GM23248 (cell line): ENCODE measurements around the gene HLCS. TPM values are rescaled to one million over a fixed set of nuclear protein-coding genes. Genes with fewer than 3 reads are reported as not detected.

Source experiments
- DNase-seq: peaks from one replicate; pipeline ENCODE4 v3.0.0-alpha.2; 2015
- H2AFZ ChIP-seq: fragments of 200-600 bp; sonication (generic); 2 replicates; pipeline ENCODE4 v1.6.1; 2016; ENCODE audit warnings: antibody characterized with exemption
- H3F3A ChIP-seq: fragments of 200-600 bp; sonication (generic); 2 replicates; pipeline ENCODE4 v1.6.1; 2016; ENCODE audit warnings: mild to moderate bottlenecking, antibody characterized with exemption, mixed run types; ENCODE audit not compliant: insufficient read depth
- H3K27ac ChIP-seq: fragments of 200-600 bp; sonication (generic); 2 replicates; pipeline ENCODE4 v1.5.1; 2016; ENCODE audit warnings: mild to moderate bottlenecking
- H3K27me3 ChIP-seq: fragments of 200-600 bp; sonication (generic); replicated peaks from 2 replicates; pipeline ENCODE4 v1.6.1; 2016; ENCODE audit warnings: mild to moderate bottlenecking; ENCODE audit not compliant: insufficient read depth
- H3K36me3 ChIP-seq: fragments of 200-600 bp; sonication (generic); 2 replicates; pipeline ENCODE4 v1.6.1; 2016; ENCODE audit warnings: low read depth, mild to moderate bottlenecking
- H3K4me1 ChIP-seq: fragments of 200-600 bp; sonication (generic); 2 replicates; pipeline ENCODE4 v1.6.1; 2016; ENCODE audit warnings: mild to moderate bottlenecking; ENCODE audit not compliant: insufficient read depth
- H3K4me2 ChIP-seq: fragments of 200-600 bp; sonication (generic); one replicate; pipeline ENCODE4 v1.6.1; 2016; ENCODE audit warnings: mild to moderate bottlenecking; ENCODE audit not compliant: unreplicated experiment
- H3K4me3 ChIP-seq: fragments of 200-600 bp; sonication (generic); 2 replicates; pipeline ENCODE4 v1.5.1; 2016; ENCODE audit warnings: mild to moderate bottlenecking
- H3K79me2 ChIP-seq: fragments of 200-600 bp; sonication (generic); 2 replicates; pipeline ENCODE4 v1.6.1; 2016; ENCODE audit warnings: mild to moderate bottlenecking; ENCODE audit not compliant: insufficient read depth
- H3K9ac ChIP-seq: fragments of 200-600 bp; sonication (generic); 2 replicates; pipeline ENCODE4 v1.6.1; 2016; ENCODE audit warnings: mild to moderate bottlenecking
- H3K9me2 ChIP-seq: fragments of 200-600 bp; sonication (generic); 2 replicates; pipeline ENCODE4 v1.6.1; 2016; ENCODE audit warnings: mixed run types, mild to moderate bottlenecking, moderate library complexity; ENCODE audit not compliant: insufficient read depth
- H3K9me3 ChIP-seq: fragments of 200-600 bp; sonication (generic); one replicate; pipeline ENCODE4 v1.6.1; 2017; ENCODE audit warnings: low read depth
- H4K20me1 ChIP-seq: fragments of 200-600 bp; sonication (generic); 2 replicates; pipeline ENCODE4 v1.6.0; 2016; ENCODE audit not compliant: insufficient read depth
- EZH2 ChIP-seq: fragments of 200-600 bp; sonication (generic); IDR thresholded peaks from 2 replicates; pipeline ENCODE4 v1.6.1; 2018; ENCODE audit warnings: antibody characterized with exemption, mild to moderate bottlenecking; ENCODE audit not compliant: insufficient read depth, poor library complexity, severe bottlenecking
- EZH2phosphoT487 ChIP-seq: fragments of 200-600 bp; sonication (generic); IDR thresholded peaks from 2 replicates; pipeline ENCODE4 v1.6.1; 2018; ENCODE audit warnings: antibody characterized with exemption, moderate library complexity, mild to moderate bottlenecking, low read depth; ENCODE audit not compliant: insufficient read depth
- WGBS, 2 experiments: methylation state at CpG; one replicate each; pipeline ENCODE4 v1.1.6; 2015 to 2017; ENCODE audit warnings: low lambda C conversion rate in 2 of 2, low coverage in 1 of 2; ENCODE audit errors: missing lambda C conversion rate in 2 of 2; 5-methylcytosine and 5-hydroxymethylcytosine counted together
- in situ Hi-C: fragments of 300-500 bp; cut with MboI; formaldehyde crosslinking; loops from 2 replicates; pipeline ENCODE4 v1.15.0; 2020
- polyA plus RNA-seq: library from polyadenylated mRNA; unstranded; fragments of >200 nt; fragmentation: Nextera tagmentation; extraction: Ambion mirVana; gene quantifications from 2 replicates; pipeline ENCODE4 v1.2.1, GENCODE V29; 2016
- total RNA-seq: library from RNA; depleted of rRNA; stranded (reverse); fragments of >200 nt; shearing (Covaris generic); gene quantifications from 2 replicates; pipeline ENCODE4 v1.2.3, GENCODE V29; 2014

The HLCS gene
- total and polyA plus RNA-seq, 2 experiments from 2014 or later = 21.4 to 42.5 TPM

DNA sequence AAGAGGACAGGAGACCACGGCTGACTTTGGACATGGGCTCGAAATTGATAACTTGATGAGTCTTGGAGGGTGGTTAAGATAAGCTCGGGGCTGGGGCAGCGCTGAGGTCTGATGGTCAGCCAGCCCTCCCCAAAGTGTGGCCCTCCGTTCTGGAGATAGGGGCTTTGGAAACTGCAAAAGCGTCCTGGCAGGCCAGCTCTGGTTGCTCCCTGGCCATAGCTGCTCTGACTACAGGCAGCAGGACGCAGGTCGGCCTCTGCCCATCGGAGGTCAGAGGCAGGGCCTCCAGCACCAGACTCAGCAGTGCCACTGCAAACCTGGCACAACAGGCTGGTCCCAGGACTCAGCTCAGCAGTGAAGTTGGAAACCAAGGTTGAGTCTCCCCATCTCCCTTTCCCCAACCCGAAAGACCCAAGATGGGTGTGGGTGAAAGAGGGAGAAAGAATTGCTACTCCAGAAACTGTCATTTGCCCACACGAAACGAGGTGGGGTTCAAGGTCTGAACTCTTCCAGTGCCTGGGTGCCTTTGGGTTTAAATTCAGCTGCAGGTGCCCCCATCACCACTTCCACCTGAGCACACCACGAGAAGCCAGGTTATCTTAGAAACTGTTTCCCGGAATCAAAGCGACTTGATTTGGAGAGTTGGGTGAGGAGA is 262.7 kb downstream of the HLCS start:
- Histone ChIP-seq H3K4me1 (no peaks in the 10 kb centered on the region), H3K79me2 (no peaks in the 10 kb centered on the region), H3K4me3 (no peak overlapping the region), H3K27ac (no peak overlapping the region), H3F3A (no peaks in the 10 kb centered on the region), H4K20me1 (no peaks in the 10 kb centered on the region), H3K9ac (no peak overlapping the region), H3K4me2 (no peak overlapping the region), H3K9me3 (no peaks in the 10 kb centered on the region), H3K27me3 (peaks cover 94% of the 10 kb centered on the region), H3K36me3 (no peaks in the 10 kb centered on the region), H2AFZ (no peak overlapping the region), H3K9me2 (no peaks in the 10 kb centered on the region)
- WGBS, 2 experiments = 8 to 12% methylated on average over 15 of the region's 15 CpGs
- in situ Hi-C loops = no loop called here
- no peak for DNase-seq
- TF ChIP-seq EZH2phosphoT487 (0 out of 2 replicates have a peak, but pooled peaks have one; percentile 38), EZH2 (peak; percentile 26)

DNA sequence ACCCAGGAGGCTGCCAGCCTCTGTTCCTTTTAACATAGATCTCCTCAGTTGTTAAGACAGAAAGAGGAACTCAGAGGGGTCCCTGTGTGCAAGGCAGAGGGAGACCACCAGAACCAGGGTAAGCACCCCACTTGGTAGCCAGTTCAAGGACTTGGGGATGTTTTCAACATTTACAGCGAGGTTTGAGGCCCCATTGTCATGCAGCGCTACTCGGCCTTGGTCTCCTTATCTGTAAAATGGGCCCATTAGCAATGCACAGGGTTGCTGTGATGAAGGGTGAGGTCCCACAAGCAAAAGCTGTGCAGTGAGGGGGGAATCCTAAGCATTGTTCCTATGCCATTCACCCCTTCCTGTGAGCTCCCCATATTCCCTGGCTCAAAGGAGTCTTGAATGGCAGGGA is 263.3 kb downstream of the HLCS start:
- Histone ChIP-seq H3F3A (no peaks in the 10 kb centered on the region), H3K9me2 (no peaks in the 10 kb centered on the region), H4K20me1 (no peaks in the 10 kb centered on the region), H3K4me2 (no peak overlapping the region), H3K36me3 (no peaks in the 10 kb centered on the region), H3K9ac (no peak overlapping the region), H3K27me3 (peaks cover 92% of the 10 kb centered on the region), H3K4me3 (no peak overlapping the region), H3K27ac (no peak overlapping the region), H3K4me1 (no peaks in the 10 kb centered on the region), H3K79me2 (no peaks in the 10 kb centered on the region), H2AFZ (no peak overlapping the region), H3K9me3 (no peaks in the 10 kb centered on the region)
- TF ChIP-seq EZH2 (no peak), EZH2phosphoT487 (no peak)
- in situ Hi-C loops = no loop called here
- 11 to 14% methylated on average over 3 of the region's 3 CpGs for WGBS, 2 experiments
- DNase-seq = no peak

DNA sequence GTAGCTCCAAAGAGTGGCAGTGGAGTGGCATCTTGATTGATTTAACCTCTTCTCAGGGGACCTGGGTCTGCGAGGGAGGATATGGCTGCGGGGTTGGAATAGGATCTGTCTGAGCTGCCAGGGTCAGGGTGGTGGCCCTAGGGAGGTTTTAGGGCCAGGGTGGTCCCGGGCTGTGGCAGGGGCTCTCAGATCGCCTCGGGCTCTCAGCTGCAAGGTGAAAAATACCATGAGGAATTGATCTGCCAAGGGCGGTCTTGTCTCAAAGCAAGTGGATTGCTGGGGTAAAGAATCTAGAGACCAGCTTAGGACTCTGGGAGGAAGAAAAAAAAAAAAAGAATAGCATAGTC is 263.9 kb downstream of the HLCS start:
- no peaks in the 10 kb centered on the region for H3F3A ChIP-seq
- no peak for DNase-seq
- in situ Hi-C loops = no loop called here
- H3K4me3 ChIP-seq = no peak overlapping the region
- H3K4me2 ChIP-seq = no peak overlapping the region
- no peaks in the 10 kb centered on the region for H3K9me3 ChIP-seq
- H2AFZ ChIP-seq = no peak overlapping the region
- no peak overlapping the region for H3K27ac ChIP-seq
- H4K20me1 ChIP-seq = no peaks in the 10 kb centered on the region
- H3K4me1 ChIP-seq = no peaks in the 10 kb centered on the region
- no peak overlapping the region for H3K9ac ChIP-seq
- H3K36me3 ChIP-seq = no peaks in the 10 kb centered on the region
- WGBS, 2 experiments = 27 to 33% methylated on average over 6 of the region's 6 CpGs
- H3K9me2 ChIP-seq = no peaks in the 10 kb centered on the region
- peaks cover 94% of the 10 kb centered on the region for H3K27me3 ChIP-seq
- H3K79me2 ChIP-seq = no peaks in the 10 kb centered on the region
- TF ChIP-seq EZH2phosphoT487 (no peak), EZH2 (no peak)

DNA sequence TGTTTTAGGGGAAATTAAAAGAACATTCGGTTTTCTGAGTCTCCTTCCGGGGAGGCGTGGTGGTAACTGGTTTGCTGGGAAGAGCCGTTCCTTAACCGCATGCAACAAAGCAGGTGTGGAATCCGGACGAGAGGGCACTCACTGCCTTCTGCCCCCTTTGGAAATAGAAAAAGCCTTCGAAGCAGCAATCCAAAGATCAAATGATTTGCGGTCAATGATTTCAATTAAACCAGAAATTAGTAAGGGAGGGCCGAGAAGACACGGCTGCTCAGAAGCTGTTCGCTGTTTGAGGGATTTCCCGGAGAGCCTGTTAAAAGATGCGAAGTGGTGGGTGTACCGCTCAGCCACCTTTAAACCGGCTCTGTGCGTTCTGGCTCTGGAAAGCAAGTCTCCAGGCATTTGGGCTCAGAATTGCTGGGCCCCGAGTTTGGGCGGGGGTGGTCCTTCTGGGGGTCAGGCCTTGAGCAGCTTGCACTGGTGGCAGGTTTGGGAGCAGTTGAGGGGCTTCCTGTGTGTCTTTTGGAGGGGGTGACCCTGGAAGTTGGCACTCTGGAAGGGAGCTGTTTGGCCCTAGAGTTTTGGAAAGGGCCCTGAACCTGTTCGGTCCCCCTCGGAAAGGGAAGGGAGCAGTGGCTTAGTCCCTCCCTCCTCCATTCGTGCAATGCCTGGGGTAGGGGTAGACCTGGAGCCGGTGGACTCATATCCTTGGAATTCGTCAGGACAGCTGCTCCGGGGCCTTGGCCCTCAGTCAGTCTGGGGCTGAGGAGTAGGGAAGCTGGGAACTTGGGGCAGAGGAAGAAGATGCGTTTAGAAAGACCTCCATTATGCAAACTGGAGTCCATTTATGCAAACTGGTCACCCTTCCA is 264.5 kb downstream of the HLCS start:
- no peaks in the 10 kb centered on the region for H3K4me1 ChIP-seq
- WGBS, 2 experiments = 5 to 9% methylated on average over 26 of the region's 26 CpGs
- no peak overlapping the region for H2AFZ ChIP-seq
- in situ Hi-C loops = no loop called here
- no peaks in the 10 kb centered on the region for H4K20me1 ChIP-seq
- no peaks in the 10 kb centered on the region for H3K36me3 ChIP-seq
- H3K4me2 ChIP-seq = no peak overlapping the region
- no peak overlapping the region for H3K4me3 ChIP-seq
- no peak overlapping the region for H3K27ac ChIP-seq
- peaks cover 94% of the 10 kb centered on the region for H3K27me3 ChIP-seq
- no peaks in the 10 kb centered on the region for H3K9me3 ChIP-seq
- TF ChIP-seq EZH2 = peak; percentile 87
- TF ChIP-seq EZH2phosphoT487 = no peak
- no peaks in the 10 kb centered on the region for H3F3A ChIP-seq
- DNase-seq = no peak
- no peak overlapping the region for H3K9ac ChIP-seq
- no peaks in the 10 kb centered on the region for H3K9me2 ChIP-seq
- H3K79me2 ChIP-seq = no peaks in the 10 kb centered on the region
